ENCODE measurements around the gene PRTN3.

- TF ChIP-seq CTCF (IDR thresholded peaks at IDR 0.05) (no peak), POLR2A (IDR thresholded peaks at IDR 0.05) (no peak)
These were observed 12.3 kb downstream of the PRTN3 start for GRCh38 chr19:853014-853585.

All from adrenal gland (tissue), 5 donors.